SK-N-MC (cell line): Measurements from ENCODE around the gene R3HDM4.

Source experiments
- EZH2 ChIP-seq: fragments of 200-600 bp; sonication (generic); IDR thresholded peaks from one replicate; pipeline ENCODE4 v1.6.1; 2017; ENCODE audit warnings: antibody characterized with exemption
- POLR2AphosphoS5 ChIP-seq: IDR thresholded peaks from 2 replicates; pipeline ENCODE4 v1.6.1; 2012; ENCODE audit warnings: mild to moderate bottlenecking, low read depth, low read length, borderline replicate concordance

DNA sequence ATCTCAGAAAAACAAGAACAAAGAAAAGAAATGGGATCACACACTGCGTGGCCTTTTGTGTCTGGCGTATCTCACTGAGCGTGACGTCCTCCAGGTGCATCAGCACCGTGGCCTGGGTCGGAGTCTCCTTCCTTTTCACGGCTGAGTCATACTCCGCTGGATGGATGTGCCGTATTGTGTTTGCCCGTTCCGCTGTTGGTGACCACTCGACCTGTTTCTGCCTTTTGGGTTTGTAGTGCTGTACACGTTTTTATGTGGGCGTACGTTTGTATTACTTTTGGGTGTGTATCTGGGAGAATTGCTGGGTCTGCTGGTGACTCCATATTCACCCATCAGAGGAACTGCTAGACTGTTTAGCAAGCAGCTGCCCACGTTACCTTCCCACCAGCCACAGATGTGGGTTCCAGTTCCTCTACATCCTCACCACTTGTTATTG, 24.3 kb upstream of the R3HDM4 start:
- TF ChIP-seq EZH2 = no peak
- TF ChIP-seq POLR2AphosphoS5 = no peak
